Endothelial cell of umbilical vein (primary cell): ENCODE data around the gene BRAT1. TPM values are rescaled to one million over a fixed set of nuclear protein-coding genes. Genes with fewer than 3 reads are reported as not detected.

Source experiments
- BruUV-seq: library from RNA; stranded (reverse); fragments of 400-500 nt; replicated peaks from 2 replicates; lab custom pipeline; 2021; lab: Mats Ljungman, UMichigan
- CTCF ChIA-PET: fragments of 300-600, 350-600 bp; sonication (Branson Sonifier 250); formaldehyde crosslinking; loops from one replicate; lab custom pipeline; 2021; ENCODE audit warnings: antibody characterized with exemption, inconsistent platforms; lab: Charles Lee
- POLR2A ChIA-PET: fragments of 300-600, 350-600 bp; sonication (Branson Sonifier 250); formaldehyde crosslinking; loops from one replicate; lab custom pipeline; 2021; ENCODE audit warnings: antibody characterized with exemption, inconsistent platforms; lab: Charles Lee
- DNase-seq: peaks from one replicate; pipeline ENCODE4 v3.0.0-alpha.2; 2011; ENCODE audit warnings: low read depth, low spot score
- FAIRE-seq: peaks from 2 replicates; lab custom pipeline; 2011; peaks lifted over from hg19 to GRCh38; lab: Jason Lieb, UNC
- H2AFZ ChIP-seq: 2 replicates; pipeline ENCODE4 v1.6.0; 2012; ENCODE audit warnings: low read depth, low read length, control low read depth, inconsistent platforms
- H3K27ac ChIP-seq: 2 replicates; pipeline ENCODE4 v1.5.1; 2011; ENCODE audit warnings: low read depth, mild to moderate bottlenecking, control low read depth, low read length, moderate library complexity; ENCODE audit not compliant: insufficient read depth
- H3K27me3 ChIP-seq, 2 experiments: 2 replicates each; pipeline versions ENCODE4 v1.6.0 to v1.6.1; 2011; ENCODE audit warnings: low read length in 2 of 2, mixed read lengths in 1 of 2; ENCODE audit not compliant: control insufficient read depth in 2 of 2, insufficient read depth in 2 of 2
- H3K36me3 ChIP-seq, 2 experiments: 2 replicates in 1 of 2; 3 replicates in 1 of 2; pipeline ENCODE4 v1.5.1; 2011; ENCODE audit warnings: low read length in 2 of 2, mild to moderate bottlenecking in 1 of 2, moderate library complexity in 1 of 2; ENCODE audit not compliant: control insufficient read depth in 2 of 2, insufficient read depth in 2 of 2; ENCODE audit errors: extremely low read depth in 1 of 2
- H3K4me1 ChIP-seq: 3 replicates; pipeline ENCODE4 v1.5.1; 2011; ENCODE audit warnings: mild to moderate bottlenecking, low read length; ENCODE audit not compliant: control insufficient read depth, insufficient read depth; ENCODE audit errors: extremely low read depth
- H3K4me2 ChIP-seq: 2 replicates; pipeline ENCODE4 v1.6.1; 2011; ENCODE audit warnings: low read length, control low read depth, mixed read lengths; ENCODE audit not compliant: insufficient read depth
- H3K4me3 ChIP-seq, 3 experiments: fragments of 200-600 bp in 1 of 3; sonication (generic), shearing (Covaris generic) in 1 of 3; replicated peaks in 1 of 3; 2 replicates each; pipeline ENCODE4 v1.5.1; 2011 to 2016; ENCODE audit warnings: control low read depth in 3 of 3, low read length in 3 of 3, mild to moderate bottlenecking in 2 of 3, inconsistent platforms in 1 of 3, low read depth in 1 of 3, moderate library complexity in 1 of 3; ENCODE audit not compliant: insufficient read depth in 1 of 3
- H3K79me2 ChIP-seq: 2 replicates; pipeline ENCODE4 v1.6.0; 2012; ENCODE audit warnings: low read length, inconsistent platforms; ENCODE audit not compliant: control insufficient read depth, insufficient read depth
- H3K9ac ChIP-seq: replicated peaks from 2 replicates; pipeline ENCODE3; 2011; ENCODE audit warnings: low read length, control low read depth; ENCODE audit not compliant: insufficient read depth; ENCODE audit errors: extremely low read depth
- H3K9me1 ChIP-seq: replicated peaks from 3 replicates; pipeline ENCODE4 v1.6.0; 2011; ENCODE audit warnings: mild to moderate bottlenecking, low read length; ENCODE audit not compliant: control insufficient read depth, insufficient read depth; ENCODE audit errors: extremely low read depth
- H3K9me3 ChIP-seq: replicated peaks from 2 replicates; pipeline ENCODE4 v1.5.1; 2012; ENCODE audit warnings: low read length, inconsistent platforms; ENCODE audit not compliant: control insufficient read depth, insufficient read depth
- H4K20me1 ChIP-seq: replicated peaks from 2 replicates; pipeline ENCODE3; 2011; ENCODE audit warnings: mild to moderate bottlenecking, low read length; ENCODE audit not compliant: control insufficient read depth, insufficient read depth; ENCODE audit errors: extremely low read depth
- CTCF ChIP-seq, 2 donors: IDR thresholded peaks; 1 replicate in 1 of 2; 2 replicates in 1 of 2; pipeline ENCODE4 v1.5.1; 2011; ENCODE audit warnings: low read length in 2 of 2, mild to moderate bottlenecking in 2 of 2, moderate library complexity in 2 of 2, control low read depth in 1 of 2, inconsistent platforms in 1 of 2, low read depth in 1 of 2; ENCODE audit not compliant: insufficient read depth in 1 of 2; ENCODE audit errors: extremely low read depth in 1 of 2
- EZH2 ChIP-seq: IDR thresholded peaks from 2 replicates; pipeline ENCODE4 v1.6.1; 2012; ENCODE audit warnings: borderline replicate concordance, low read depth, mild to moderate bottlenecking, moderate library complexity, low read length, inconsistent platforms; ENCODE audit not compliant: severe bottlenecking
- FOS ChIP-seq: IDR thresholded peaks from 2 replicates; pipeline ENCODE4 v1.6.1; 2011; ENCODE audit warnings: mild to moderate bottlenecking, low read length, moderate library complexity, borderline replicate concordance; ENCODE audit not compliant: insufficient read depth
- JUN ChIP-seq: IDR thresholded peaks from 2 replicates; pipeline ENCODE4 v1.6.1; 2011; ENCODE audit warnings: borderline replicate concordance, low read depth; ENCODE audit not compliant: insufficient read length, insufficient read depth
- dilution Hi-C: fragments of 300-500 bp; cut with MboI; formaldehyde crosslinking; loops from one replicate; pipeline ENCODE4 v1.15.0; 2019; ENCODE audit warnings: low sequenced_read_pairs; ENCODE audit not compliant: extremely low pct_ligation_motif_present
- intact Hi-C: fragments of 100-400 bp; cut with micrococcal nuclease; formaldehyde crosslinking; loops from one replicate; pipeline ENCODE4 v1.10.0; 2022
- polyA plus RNA-seq, 4 experiments: library from polyadenylated mRNA; depleted of rRNA in 3 of 4; stranded (reverse) in 3 of 4; unstranded in 1 of 4; fragments of >200 nt; gene quantifications; 2 replicates each; pipeline versions ENCODE4 v1.2.1 to v1.2.3, GENCODE V29; 2011 to 2012; ENCODE audit warnings: missing spikeins in 1 of 4
- total RNA-seq: library from RNA; stranded (reverse); gene quantifications from 2 replicates; pipeline ENCODE4 v1.2.3, GENCODE V29; 2021
- TF ChIP-seq, protein P1 (sequence below): IDR thresholded peaks from 2 replicates; pipeline ENCODE4 v1.6.1; 2011; ENCODE audit not compliant: insufficient read depth, insufficient read length

The BRAT1 gene
- total and polyA plus RNA-seq, 2 donors (not counting 3 experiments of a cell fraction or from before 2014, with no cell fraction given), result 31.1 to 31.6 TPM

DNA sequence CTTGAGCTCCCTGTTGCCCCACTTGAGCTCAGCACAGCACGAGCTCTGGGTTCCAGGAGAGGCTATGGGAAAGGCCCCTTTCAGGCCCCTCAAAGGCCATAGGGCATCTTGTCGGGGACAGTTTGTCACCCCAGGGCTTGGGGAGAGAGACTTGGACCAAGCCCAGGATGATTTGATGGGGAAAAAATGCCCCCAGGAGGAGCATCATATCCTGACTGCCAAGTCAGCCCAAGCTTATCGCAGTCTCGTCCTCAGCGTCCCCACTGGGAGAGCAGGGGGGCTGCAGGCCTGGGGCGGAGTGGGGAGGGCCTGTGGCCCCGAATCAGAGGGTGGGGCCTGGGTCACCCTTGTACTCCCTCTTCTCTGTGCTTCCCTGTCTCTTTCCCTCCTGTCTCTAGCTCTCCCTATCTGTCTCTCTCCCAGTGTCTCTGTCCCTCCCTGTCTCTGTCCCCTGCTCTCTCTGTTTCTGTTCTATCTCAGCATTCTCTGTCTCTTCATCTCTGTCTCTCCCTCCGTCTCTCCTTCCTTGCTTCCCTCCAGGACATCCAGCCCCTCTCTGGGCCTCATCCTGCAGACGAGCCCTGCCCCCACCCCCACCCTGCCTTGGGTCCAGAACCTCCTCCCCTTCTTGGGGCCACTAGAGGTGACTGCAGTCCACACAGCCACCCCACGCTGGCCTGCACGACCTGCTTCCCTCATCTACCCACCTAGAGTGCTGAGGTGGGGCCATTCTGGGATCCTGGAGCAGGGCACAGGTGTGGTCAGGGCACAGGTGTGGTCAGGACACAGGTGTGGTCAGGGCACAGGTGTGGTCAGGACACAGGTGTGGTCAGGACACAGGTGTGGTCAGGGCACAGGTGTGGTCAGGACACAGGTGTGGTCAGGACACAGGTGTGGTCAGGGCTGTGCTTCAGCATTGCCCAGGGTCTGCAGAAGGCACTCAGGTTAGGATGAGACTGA is 61.8 kb downstream of the BRAT1 start:
- POLR2A ChIA-PET, result no interaction called here
- no peaks in the 10 kb centered on the region for H3K9me3 ChIP-seq
- no peak for TF ChIP-seq EZH2
- no peak for TF ChIP-seq JUN
- TF ChIP-seq CTCF (IDR thresholded peaks at IDR 0.05; ENCODE audit: extremely low read depth in 1 of 2, insufficient read depth in 1 of 2, low read depth in 1 of 2, low read length in 2 of 2), result no peak
- TF ChIP-seq, protein P1, sequence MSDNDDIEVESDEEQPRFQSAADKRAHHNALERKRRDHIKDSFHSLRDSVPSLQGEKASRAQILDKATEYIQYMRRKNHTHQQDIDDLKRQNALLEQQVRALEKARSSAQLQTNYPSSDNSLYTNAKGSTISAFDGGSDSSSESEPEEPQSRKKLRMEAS, result no peak
- TF ChIP-seq FOS, result no peak
- DNase-seq, result no peak
- no peaks in the 10 kb centered on the region for H3K36me3 ChIP-seq
- H3K27ac ChIP-seq, result no peak overlapping the region
- H2AFZ ChIP-seq, result no peak overlapping the region
- H3K9ac ChIP-seq, result no peak overlapping the region
- no peaks in the 10 kb centered on the region for H3K9me1 ChIP-seq
- no peaks in the 10 kb centered on the region for H3K4me1 ChIP-seq
- no peak for FAIRE-seq
- H3K4me2 ChIP-seq, result no peak overlapping the region
- no peak overlapping the region for H3K4me3 ChIP-seq
- no TSS peak for BruUV-seq
- dilution Hi-C loops (no loop called here), intact Hi-C loops (no loop called here)
- CTCF ChIA-PET, result interaction anchor here (0.6 to 1.5 kb wide), 7 partner anchors 8 to 188 kb away, joined by 3 to 8 read pairs (median 4); partner anchors contain the start of gene BRAT1
- no peaks in the 10 kb centered on the region for H3K79me2 ChIP-seq
- no peaks in the 10 kb centered on the region for H4K20me1 ChIP-seq
- H3K27me3 ChIP-seq, result no peaks in the 10 kb centered on the region
